NCI-H128 (cell line): ENCODE measurements around the gene TM7SF3.
"Not testable (repeated sequence)": the region's sequence is repeated elsewhere in the genome, so short reads cannot be mapped to it uniquely, and the experiment has no call there.

ENCODE experiments used
- DNase-seq: peaks from one replicate; lab custom pipeline; 2025; ENCODE audit not compliant: unreplicated experiment; lab: John Stamatoyannopoulos, UW

Gene TM7SF3

GRCh38 chr12:27017163-27017823, 3.1 kb upstream of the TM7SF3 start:
- not testable (repeated sequence) for DNase-seq

GRCh38 chr12:27015730-27016076, 1.5 kb upstream of the TM7SF3 start:
- DNase-seq = no peak

GRCh38 chr12:27014859-27015729, 910 bp upstream of the TM7SF3 start:
- DNase-seq = no peak

GRCh38 chr12:27013611-27014084, 536 bp downstream of the TM7SF3 start:
- DNase-seq = no peak

- no peak for DNase-seq
Observed at GRCh38 chr12:27012982-27013255, 1.3 kb downstream of the TM7SF3 start.

- no peak for DNase-seq
Observed at GRCh38 chr12:27012239-27012981, 1.8 kb downstream of the TM7SF3 start.

GRCh38 chr12:27009881-27010301, 4.3 kb downstream of the TM7SF3 start:
- DNase-seq = no peak

- no peak for DNase-seq
Observed at GRCh38 chr12:27008081-27008480, 6.1 kb downstream of the TM7SF3 start.

GRCh38 chr12:27006797-27007467, 7.3 kb downstream of the TM7SF3 start:
- no peak for DNase-seq

- no peak for DNase-seq
Observed at GRCh38 chr12:27005495-27005894, 8.7 kb downstream of the TM7SF3 start.

- DNase-seq = no peak
Observed at GRCh38 chr12:27003421-27004381, 10.5 kb downstream of the TM7SF3 start.

GRCh38 chr12:27002141-27002540, 12.0 kb downstream of the TM7SF3 start:
- no peak for DNase-seq

- DNase-seq = no peak
Observed at GRCh38 chr12:27001663-27002062, 12.5 kb downstream of the TM7SF3 start.

- no peak for DNase-seq
Observed at GRCh38 chr12:27000961-27001360, 13.2 kb downstream of the TM7SF3 start.

GRCh38 chr12:26997003-26997402, 17.2 kb downstream of the TM7SF3 start:
- no peak for DNase-seq

- DNase-seq = no peak
Observed at GRCh38 chr12:26995706-26996105, 18.5 kb downstream of the TM7SF3 start.

GRCh38 chr12:26994109-26994508, 20.1 kb downstream of the TM7SF3 start:
- DNase-seq = no peak

GRCh38 chr12:26991826-26992225, 22.4 kb downstream of the TM7SF3 start:
- no peak for DNase-seq

- no peak for DNase-seq
Observed at GRCh38 chr12:26989873-26990272, 24.3 kb downstream of the TM7SF3 start.

GRCh38 chr12:26988703-26989102, 25.5 kb downstream of the TM7SF3 start:
- no peak for DNase-seq
